Fibroblast of skin of scalp (primary cell): Measurements from ENCODE around the gene COL4A1.

Experiments
- DNase-seq: peaks from one replicate; pipeline ENCODE4 v3.0.0-alpha.2; 2013

The COL4A1 gene

DNA sequence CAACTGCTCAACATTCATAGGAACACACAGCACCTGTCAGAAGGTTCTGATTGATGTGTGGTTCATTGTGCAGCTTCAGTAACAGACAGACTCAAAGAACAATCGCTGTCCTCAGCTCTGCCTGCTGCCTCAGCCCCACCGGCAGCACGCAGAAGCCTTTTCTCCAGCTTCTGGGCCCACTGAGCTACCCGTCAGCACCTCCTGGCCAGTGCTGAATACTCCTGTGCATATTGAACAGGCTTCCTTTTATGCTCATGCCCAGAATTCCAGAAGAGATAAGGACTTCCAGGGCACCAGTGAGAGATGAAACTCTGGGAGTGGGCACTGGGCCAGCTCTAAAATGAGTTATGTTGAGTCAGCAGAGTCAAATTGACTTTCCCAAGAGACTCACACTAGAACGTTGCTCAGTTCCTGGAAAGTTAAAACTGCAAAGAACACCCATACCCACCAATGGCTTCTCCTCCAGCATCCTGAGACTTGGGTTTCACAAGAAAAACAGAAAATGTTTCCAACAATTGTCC, 119.3 kb downstream of the COL4A1 start:
- DNase-seq, result peak; percentile 81

GRCh38 chr13:110186231-110186855, 120.6 kb downstream of the COL4A1 start:
- DNase-seq, result no peak

DNA sequence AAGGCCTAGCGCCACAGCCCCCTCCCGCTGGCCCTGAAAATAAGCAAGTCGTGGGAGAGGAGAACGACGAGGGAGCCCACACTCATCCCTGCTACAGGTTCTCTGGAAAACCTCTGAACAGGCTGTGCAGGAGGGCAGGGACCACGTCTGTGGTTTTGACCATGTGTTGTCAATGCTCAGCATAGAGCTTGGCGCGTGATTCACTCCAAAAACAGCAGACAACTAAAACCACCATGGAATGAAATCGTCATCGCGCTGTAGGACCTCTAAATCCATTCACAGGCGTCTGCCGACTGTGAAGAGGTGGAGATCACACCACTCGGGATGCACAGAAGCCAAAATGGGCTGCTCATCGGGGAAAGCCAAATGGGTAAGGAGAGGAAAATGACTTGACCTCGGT, 121.3 kb downstream of the COL4A1 start:
- peak; percentile 86 for DNase-seq

GRCh38 chr13:110183910-110184309, 123.0 kb downstream of the COL4A1 start:
- peak; percentile 29 for DNase-seq

GRCh38 chr13:110182461-110182860, 124.5 kb downstream of the COL4A1 start:
- no peak for DNase-seq

GRCh38 chr13:110182003-110182402, 125.0 kb downstream of the COL4A1 start:
- DNase-seq, result no peak

- DNase-seq, result no peak
These were observed 127.2 kb downstream of the COL4A1 start for GRCh38 chr13:110179857-110180147.

DNA sequence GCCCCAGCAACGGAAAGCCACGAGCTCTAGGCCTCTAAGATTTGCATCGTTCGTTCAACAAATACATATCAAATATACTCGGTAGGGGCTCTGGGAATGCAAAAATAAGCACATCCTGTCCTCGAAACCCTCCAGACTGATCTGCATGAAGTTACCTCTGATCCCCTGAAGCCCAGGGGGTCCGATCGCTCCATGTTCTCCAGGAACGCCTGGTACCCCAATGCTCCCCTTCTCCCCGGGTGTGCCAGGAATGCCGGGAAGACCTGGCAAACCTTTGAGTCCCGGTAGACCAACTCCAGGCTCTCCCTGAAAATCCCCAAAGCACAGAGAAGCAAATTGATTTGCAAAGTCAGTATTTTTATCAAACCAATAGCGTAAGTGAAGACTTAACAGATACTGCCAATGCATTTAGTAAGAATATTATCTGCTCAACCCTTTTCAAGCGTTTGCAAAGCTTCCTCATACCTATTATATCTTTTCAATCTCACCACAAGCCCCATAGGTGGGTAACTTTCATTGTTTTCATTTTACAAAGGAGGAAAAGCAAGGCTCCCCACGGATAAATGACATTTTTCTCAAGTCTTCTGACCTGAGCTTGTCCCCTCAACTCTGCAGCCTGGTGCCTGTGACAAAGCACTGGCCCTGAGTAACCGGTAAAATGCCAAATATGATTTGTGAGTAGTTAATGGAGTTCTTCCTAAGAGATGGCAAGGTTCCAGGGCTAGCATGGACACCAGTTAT, 127.7 kb downstream of the COL4A1 start:
- no peak for DNase-seq

DNA sequence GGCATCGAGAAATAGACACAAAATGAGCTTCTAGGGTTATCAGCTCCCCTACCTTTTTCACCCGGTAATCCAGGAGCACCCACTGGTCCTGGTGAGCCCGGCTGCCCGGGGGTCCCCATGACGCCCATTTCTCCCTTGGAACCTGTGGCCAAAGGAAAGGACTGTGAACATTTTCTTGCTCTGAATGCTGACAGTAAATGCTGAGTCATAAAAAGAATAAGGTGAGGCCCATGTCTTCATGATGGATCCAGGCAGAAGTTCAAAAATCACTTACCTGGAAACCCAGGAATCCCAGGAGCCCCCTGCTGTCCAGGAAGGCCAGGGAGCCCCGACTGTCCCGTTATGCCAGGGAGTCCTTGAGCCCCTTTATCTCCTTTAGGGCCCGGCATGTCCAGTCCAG, 129.2 kb downstream of the COL4A1 start:
- DNase-seq, result no peak

DNA sequence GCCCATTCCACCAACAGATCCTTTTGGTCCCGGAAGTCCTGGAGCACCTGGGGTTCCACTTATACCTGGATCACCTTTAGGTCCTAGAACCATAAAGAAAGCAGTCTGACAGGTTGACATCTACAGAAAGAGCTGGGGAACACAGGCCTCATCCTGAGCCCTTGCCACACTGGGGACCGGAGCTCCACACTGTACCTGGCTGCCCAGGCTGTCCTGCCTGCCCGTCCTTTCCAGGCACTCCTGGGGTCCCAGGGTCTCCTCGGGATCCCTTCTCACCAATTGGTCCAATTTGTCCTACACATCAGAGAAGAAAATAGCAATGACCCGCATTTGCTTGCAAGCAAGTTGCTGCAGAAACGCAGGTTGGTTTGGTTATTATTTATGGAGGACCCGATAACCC, 130.5 kb downstream of the COL4A1 start:
- no peak for DNase-seq

- no peak for DNase-seq
These were observed 133.6 kb downstream of the COL4A1 start for GRCh38 chr13:110173247-110173818.

DNA sequence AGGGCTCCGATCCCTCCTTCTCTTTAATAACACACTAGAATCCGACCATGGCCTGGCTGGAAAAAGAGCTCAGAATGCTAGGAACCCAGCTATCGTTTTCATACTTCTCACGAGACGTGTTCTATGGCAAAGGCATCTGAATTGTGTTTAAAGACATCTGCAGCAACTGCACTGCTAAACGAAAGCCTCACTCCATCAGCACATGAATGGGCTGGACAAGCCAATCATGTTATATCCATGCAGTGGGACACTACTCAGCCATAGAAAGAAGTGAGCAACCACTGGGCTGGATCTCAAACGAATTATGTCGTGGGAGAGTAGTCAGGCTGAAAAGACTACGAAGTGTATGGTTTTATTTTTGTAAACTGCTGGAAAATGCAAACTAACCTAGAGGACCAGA, 136.1 kb downstream of the COL4A1 start:
- no peak for DNase-seq

DNA sequence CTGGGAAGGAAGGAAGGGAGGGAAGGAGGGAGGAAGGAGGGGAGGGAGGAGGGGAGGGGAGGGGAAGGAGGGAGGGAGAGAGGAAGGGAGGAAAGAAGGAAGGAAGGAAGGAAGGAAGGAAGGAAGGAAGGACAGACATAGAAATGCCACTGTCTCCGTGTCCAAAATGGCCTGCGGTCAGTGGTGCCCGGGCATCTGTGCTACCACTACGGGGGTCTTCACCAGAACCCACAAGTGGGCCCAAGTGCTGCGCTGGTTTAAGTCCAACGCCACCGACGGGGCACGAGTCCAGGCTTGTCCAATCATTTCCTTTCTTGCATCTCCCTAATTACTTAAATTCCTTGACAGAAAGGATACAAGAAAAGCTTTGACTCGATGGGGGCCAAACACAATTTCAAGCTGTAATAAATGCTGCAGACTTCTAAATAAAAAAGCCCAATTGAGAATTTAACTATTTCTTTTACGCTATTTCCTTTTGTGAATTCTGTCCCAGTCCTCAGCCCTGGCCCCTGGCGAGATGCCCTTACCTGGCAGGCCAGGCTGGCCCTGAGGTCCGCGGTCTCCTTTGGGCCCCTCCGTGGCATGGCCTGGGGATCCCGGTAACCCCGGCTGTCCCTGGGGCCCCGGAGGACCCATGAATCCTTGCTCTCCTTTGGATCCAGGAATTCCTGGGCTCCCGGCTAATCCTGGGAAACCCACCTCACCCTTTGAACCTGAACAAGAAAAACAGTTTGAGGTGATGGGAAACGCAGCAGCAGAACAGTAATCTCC, 136.8 kb downstream of the COL4A1 start:
- no peak for DNase-seq

DNA sequence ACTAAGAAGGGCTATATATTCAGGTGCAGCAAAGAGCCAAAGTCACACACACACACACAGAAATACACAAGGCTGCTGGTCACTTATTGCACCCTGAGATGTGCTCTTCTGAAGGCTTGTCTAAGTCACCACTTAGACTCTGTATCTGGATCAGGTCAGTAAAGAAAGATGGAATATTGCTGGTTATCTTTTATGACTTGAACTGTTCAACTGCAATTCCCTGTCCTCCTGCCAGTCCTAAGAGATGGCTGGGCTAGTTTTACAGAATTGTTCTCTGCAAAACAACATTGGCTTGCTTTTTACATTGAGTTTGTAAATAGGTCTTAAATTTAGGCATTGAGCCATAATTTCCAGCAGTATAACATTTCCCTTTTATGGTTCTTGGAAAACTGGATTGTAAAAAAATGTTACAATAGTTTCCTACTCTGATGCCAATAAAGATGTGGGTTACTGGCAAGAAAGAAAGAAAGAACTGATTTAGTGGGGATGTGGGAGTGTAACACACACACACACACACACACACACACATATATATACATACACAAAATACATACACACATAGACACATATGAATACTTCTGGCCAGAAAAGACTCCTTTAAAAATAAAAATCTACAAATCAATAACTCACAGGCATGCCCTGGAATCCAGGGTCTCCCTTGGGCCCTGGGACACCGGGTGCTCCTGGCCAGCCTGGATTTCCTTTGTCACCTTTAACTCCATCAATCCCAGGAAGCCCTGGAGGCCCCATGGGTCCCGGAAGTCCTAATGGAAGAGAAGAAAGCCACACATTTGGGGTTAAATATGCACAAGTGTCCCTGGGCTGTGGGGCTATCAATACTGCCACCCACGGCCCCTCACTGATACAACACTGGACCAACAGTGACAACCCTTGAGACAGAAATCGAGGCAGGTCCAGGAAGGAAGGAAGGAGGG, 137.7 kb downstream of the COL4A1 start:
- no peak for DNase-seq

- no peak for DNase-seq
These were observed 140.4 kb downstream of the COL4A1 start for GRCh38 chr13:110166598-110166997.

DNA sequence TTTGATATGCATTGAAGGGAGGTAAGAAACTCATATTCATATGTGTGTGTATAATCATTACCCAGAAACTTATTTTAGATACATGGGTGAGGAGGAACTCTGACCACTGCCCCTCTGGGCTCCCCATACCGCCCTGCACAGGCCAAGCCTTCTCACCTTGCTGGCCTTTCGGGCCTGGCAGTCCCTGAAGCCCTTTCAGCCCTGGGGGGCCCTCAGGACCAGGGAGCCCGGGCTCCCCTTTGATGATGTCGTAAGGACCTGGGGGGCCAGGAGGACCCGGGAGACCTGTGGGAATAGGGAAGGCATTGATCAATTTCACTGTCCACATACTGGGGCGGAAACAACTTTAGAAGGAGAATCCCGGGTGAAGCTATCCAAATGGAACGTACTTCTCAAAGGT, 142.3 kb downstream of the COL4A1 start:
- DNase-seq, result no peak

DNA sequence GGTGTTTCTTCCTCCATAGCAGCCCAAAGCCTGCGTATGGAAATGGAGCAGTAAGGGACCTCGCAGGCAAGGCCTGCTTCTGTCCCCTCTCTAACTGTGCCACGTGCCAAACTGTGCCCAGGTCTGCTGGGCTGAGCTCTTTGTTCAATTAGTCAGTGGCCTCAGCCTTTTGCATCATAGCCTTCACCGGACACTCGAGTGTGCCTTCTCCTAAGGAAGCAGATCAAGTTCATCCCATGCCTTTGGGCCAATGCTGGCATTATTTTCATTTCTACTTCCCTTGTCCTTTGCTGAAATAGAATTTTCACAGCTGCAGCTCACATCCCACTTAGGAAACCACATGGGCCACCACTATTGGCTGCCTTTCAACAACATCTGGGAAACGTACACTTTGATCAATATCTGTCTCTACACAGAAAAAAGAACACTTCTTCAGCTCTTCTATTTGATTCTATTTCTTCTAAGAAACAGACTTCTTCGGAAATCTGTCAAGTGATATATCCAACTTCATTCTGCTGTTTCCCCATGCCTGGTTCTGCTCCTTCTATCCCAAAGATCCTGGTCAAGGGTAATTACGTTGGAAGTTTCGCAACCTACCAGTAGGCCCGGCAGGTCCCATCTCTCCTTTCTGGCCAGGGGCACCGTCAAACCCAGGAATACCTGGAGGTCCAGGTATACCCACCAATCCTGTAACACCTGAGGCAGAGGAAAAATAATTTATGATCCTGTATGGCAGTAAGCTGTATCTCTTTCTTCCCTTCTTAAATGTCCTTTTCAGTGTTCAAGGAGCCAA, 143.9 kb downstream of the COL4A1 start:
- no peak for DNase-seq

GRCh38 chr13:110162053-110162452, 144.9 kb downstream of the COL4A1 start:
- no peak for DNase-seq

DNA sequence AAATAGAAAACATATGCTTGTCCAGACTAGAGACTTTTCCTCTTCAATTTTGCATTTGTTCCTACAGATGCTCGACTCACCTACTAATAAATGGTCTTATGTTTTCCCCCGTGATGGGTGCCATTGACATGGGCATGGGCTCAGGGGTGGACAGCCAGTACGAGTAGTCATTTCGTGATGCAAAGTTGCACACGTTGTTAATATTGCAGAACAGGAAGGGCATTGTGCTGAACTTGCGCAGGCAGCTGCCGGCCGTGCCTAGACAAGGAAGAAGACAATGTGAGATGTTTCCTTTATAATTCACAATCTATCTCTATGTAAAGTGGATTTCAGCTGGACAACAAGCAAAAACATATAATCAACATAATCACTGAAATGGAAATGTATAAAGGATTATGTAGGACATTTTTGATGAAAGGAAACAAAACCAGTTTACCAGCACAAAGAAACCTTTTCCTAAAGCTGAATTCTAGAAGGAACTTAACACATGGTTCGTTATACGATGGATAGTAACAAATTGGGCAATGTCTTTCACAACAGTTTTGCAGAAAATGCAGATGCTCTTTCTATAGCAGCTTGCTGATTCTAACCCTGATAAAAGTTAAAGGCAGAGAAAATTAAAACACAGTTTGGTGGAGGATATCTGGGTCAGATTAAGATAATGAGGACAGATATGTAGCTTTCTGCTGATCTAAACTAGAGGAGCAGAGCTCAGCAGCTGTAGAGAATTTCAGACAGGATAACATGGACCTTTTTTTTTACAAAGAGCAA, 145.7 kb downstream of the COL4A1 start:
- no peak for DNase-seq

- DNase-seq, result no peak
These were observed 148.7 kb downstream of the COL4A1 start for GRCh38 chr13:110158226-110158625.

GRCh38 chr13:110157718-110158117, 149.2 kb downstream of the COL4A1 start:
- DNase-seq, result no peak
